Measurements from ENCODE around the gene HSCB. TPM values are rescaled to one million over a fixed set of nuclear protein-coding genes. Genes with fewer than 3 reads are reported as not detected.

Gene HSCB
- total RNA-seq, 1 experiment from 2014 or later, result 19.2 TPM

DNA sequence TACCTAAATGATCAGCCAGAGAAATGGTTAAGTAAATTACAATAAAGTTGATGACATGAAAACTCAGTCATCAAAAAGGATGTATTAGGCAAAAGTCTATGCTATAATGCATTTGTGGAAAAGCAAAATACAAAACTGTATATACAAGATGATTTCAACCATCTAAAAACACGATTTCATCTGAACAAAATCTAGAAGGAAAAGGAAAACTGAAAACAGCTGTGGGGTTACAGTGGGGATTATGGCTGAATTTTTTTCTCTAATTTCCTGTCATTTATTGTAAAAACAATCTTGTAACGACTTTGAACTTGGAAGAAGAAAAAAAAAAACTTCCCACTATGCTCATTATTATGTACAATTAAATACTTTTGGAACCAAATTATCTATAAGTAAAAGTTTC is 30.5 kb upstream of the HSCB start:
- H3K4me1 Mint-ChIP-seq, result no peaks in the 10 kb centered on the region
- H3K4me3 Mint-ChIP-seq, result no peak overlapping the region
- ChIA-PET CTCF (no interaction called here), POLR2A (no interaction called here)
- H3K27me3 Mint-ChIP-seq (ENCODE audit: low read depth), result no peaks in the 10 kb centered on the region
- H3K27ac Mint-ChIP-seq, result no peak overlapping the region
- H3K9me3 Mint-ChIP-seq, result peaks cover 4% of the 10 kb centered on the region; the same call in 1 of the 2 replicates
- TF ChIP-seq ELF4 (CRISPR knock-in tag; IDR thresholded peaks at IDR 0.05; ENCODE audit: low read depth) (no peak), TP53 (CRISPR knock-in tag; IDR thresholded peaks at IDR 0.05) (no peak), HMGA2 (CRISPR knock-in tag; IDR thresholded peaks at IDR 0.05) (no peak), FOXP1 (CRISPR knock-in tag; IDR thresholded peaks at IDR 0.05; ENCODE audit: borderline replicate concordance) (no peak), ZNF396 (CRISPR knock-in tag; IDR thresholded peaks at IDR 0.05; ENCODE audit: borderline replicate concordance) (no peak), SMAD3 (CRISPR knock-in tag; IDR thresholded peaks at IDR 0.05; ENCODE audit: borderline replicate concordance) (no peak), MYBL2 (CRISPR knock-in tag; IDR thresholded peaks at IDR 0.05) (no peak), ZNF121 (CRISPR knock-in tag; IDR thresholded peaks at IDR 0.05) (no peak), FOXJ3 (CRISPR knock-in tag; IDR thresholded peaks at IDR 0.05; ENCODE audit: borderline replicate concordance) (no peak), GRHL2 (CRISPR knock-in tag; IDR thresholded peaks at IDR 0.05; ENCODE audit: insufficient replicate concordance, severe bottlenecking) (no peak), MXD4 (CRISPR knock-in tag; IDR thresholded peaks at IDR 0.05; ENCODE audit: borderline replicate concordance) (no peak)
- TF ChIP-seq, protein P1, sequence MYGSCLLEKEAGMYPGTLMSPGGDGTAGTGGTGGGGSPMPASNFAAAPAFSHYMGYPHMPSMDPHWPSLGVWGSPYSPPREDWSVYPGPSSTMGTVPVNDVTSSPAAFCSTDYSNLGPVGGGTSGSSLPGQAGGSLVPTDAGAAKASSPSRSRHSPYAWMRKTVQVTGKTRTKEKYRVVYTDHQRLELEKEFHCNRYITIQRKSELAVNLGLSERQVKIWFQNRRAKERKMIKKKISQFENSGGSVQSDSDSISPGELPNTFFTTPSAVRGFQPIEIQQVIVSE (CRISPR knock-in tag; IDR thresholded peaks at IDR 0.05; ENCODE audit: borderline replicate concordance), result no peak
- TF ChIP-seq, protein P2, sequence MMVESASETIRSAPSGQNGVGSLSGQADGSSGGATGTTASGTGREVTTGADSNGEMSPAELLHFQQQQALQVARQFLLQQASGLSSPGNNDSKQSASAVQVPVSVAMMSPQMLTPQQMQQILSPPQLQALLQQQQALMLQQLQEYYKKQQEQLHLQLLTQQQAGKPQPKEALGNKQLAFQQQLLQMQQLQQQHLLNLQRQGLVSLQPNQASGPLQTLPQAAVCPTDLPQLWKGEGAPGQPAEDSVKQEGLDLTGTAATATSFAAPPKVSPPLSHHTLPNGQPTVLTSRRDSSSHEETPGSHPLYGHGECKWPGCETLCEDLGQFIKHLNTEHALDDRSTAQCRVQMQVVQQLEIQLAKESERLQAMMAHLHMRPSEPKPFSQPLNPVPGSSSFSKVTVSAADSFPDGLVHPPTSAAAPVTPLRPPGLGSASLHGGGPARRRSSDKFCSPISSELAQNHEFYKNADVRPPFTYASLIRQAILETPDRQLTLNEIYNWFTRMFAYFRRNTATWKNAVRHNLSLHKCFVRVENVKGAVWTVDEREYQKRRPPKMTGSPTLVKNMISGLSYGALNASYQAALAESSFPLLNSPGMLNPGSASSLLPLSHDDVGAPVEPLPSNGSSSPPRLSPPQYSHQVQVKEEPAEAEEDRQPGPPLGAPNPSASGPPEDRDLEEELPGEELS (CRISPR knock-in tag; IDR thresholded peaks at IDR 0.05), result no peak
- TF ChIP-seq, protein P3, sequence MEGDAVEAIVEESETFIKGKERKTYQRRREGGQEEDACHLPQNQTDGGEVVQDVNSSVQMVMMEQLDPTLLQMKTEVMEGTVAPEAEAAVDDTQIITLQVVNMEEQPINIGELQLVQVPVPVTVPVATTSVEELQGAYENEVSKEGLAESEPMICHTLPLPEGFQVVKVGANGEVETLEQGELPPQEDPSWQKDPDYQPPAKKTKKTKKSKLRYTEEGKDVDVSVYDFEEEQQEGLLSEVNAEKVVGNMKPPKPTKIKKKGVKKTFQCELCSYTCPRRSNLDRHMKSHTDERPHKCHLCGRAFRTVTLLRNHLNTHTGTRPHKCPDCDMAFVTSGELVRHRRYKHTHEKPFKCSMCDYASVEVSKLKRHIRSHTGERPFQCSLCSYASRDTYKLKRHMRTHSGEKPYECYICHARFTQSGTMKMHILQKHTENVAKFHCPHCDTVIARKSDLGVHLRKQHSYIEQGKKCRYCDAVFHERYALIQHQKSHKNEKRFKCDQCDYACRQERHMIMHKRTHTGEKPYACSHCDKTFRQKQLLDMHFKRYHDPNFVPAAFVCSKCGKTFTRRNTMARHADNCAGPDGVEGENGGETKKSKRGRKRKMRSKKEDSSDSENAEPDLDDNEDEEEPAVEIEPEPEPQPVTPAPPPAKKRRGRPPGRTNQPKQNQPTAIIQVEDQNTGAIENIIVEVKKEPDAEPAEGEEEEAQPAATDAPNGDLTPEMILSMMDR (IDR thresholded peaks at IDR 0.05), result no peak
- TF ChIP-seq, protein P4, sequence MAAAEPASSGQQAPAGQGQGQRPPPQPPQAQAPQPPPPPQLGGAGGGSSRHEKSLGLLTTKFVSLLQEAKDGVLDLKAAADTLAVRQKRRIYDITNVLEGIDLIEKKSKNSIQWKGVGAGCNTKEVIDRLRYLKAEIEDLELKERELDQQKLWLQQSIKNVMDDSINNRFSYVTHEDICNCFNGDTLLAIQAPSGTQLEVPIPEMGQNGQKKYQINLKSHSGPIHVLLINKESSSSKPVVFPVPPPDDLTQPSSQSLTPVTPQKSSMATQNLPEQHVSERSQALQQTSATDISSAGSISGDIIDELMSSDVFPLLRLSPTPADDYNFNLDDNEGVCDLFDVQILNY (CRISPR knock-in tag; IDR thresholded peaks at IDR 0.05), result no peak
- TF ChIP-seq, protein P5, sequence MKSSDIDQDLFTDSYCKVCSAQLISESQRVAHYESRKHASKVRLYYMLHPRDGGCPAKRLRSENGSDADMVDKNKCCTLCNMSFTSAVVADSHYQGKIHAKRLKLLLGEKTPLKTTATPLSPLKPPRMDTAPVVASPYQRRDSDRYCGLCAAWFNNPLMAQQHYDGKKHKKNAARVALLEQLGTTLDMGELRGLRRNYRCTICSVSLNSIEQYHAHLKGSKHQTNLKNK (CRISPR knock-in tag; IDR thresholded peaks at IDR 0.05), result no peak
- H3K36me3 Mint-ChIP-seq, result peaks cover 73% of the 10 kb centered on the region
- DNase-seq (ENCODE audit: low spot score) (no peak), ATAC-seq (no peak)

DNA sequence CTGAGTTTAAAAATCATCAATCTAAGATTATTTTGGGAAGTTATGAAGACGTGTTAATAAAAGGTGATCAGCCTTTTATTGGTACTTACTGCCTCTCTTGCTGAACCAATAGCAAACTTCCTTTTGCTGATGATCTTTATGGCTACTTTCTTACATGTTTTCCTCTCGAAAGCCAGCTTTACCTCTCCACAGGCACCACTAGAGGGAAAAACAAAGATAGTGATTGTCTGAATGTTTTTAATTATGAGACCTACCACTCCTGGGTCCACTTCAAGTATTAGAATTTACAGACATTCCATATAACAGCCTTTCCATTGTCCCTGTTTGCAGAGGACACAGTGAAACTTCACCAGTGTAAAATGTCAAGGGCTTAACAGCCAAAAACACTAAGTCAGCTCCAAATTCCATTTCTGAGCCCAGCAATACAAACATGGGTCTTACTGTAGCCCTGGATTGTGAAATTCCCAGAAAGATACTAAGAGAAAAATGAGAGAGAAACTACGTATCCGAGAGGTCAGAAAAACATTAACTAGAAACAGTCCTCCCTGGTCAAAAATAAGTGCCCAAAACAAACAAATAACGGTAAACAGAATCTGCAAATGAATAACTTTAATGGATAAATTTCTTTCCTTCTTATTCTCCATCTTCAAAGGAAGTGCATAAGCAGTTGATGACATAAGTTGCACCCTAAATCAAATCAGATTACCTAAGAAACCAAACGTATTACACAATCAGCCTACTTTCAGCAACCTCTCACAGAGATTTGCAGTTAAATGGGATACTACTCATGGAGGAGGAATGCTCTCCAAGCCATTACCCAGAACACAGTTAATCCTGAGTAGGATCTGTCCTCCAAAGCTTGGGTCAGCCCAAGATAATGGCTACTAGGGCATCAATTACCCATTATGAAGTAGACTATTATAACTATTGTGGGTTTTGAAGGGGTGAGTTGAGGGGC is 29.7 kb upstream of the HSCB start:
- Mint-ChIP-seq H3K9me3 (peaks cover 4% of the 10 kb centered on the region; the same call in 1 of the 2 replicates), H3K4me3 (no peak overlapping the region), H3K4me1 (no peaks in the 10 kb centered on the region), H3K36me3 (peaks cover 71% of the 10 kb centered on the region), H3K27me3 (ENCODE audit: low read depth) (no peaks in the 10 kb centered on the region), H3K27ac (peak overlapping the region; percentile 75)
- CTCF ChIA-PET, result no interaction called here
- POLR2A ChIA-PET, result no interaction called here
- TF ChIP-seq GABPB1 (CRISPR knock-in tag; IDR thresholded peaks at IDR 0.05) (0 out of 2 replicates have a peak, but pooled peaks have one; percentile 21), NR1H2 (CRISPR knock-in tag; IDR thresholded peaks at IDR 0.05) (no peak)
- ATAC-seq (no peak), DNase-seq (ENCODE audit: low spot score) (no peak)
